Measurements from ENCODE around the gene CALHM6. TPM values are rescaled to one million over a fixed set of nuclear protein-coding genes. Genes with fewer than 3 reads are reported as not detected.

Gene CALHM6
- total and polyA plus RNA-seq, 2 of the 13 experiments (the other 11 are each of a cell fraction or from before 2014, with no cell fraction given), result not detected

GRCh38 chr6:116420341-116420740 lies 40.8 kb upstream of the CALHM6 start:
- no peak for TF ChIP-seq MEF2D (CRISPR knock-in tag; IDR thresholded peaks at IDR 0.05)
- TF ChIP-seq, protein P1, sequence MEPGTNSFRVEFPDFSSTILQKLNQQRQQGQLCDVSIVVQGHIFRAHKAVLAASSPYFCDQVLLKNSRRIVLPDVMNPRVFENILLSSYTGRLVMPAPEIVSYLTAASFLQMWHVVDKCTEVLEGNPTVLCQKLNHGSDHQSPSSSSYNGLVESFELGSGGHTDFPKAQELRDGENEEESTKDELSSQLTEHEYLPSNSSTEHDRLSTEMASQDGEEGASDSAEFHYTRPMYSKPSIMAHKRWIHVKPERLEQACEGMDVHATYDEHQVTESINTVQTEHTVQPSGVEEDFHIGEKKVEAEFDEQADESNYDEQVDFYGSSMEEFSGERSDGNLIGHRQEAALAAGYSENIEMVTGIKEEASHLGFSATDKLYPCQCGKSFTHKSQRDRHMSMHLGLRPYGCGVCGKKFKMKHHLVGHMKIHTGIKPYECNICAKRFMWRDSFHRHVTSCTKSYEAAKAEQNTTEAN (CRISPR knock-in tag; conservative IDR thresholded peaks at IDR 0.05), result no peak
- TF ChIP-seq ZBTB26 (CRISPR knock-in tag; IDR thresholded peaks at IDR 0.05; ENCODE audit: borderline replicate concordance), result no peak
- TF ChIP-seq ZNF607 (CRISPR knock-in tag; IDR thresholded peaks at IDR 0.05; ENCODE audit: borderline replicate concordance), result no peak
- no peak for TF ChIP-seq ZNF143 (CRISPR knock-in tag; IDR thresholded peaks at IDR 0.05)
- H3K27ac ChIP-seq (ENCODE audit: extremely low read length, insufficient read depth, low read length), result no peak overlapping the region
- POLR2A ChIA-PET, result no interaction called here
- ATAC-seq, result no peak
- 62% methylated on average over 5 of the region's 5 CpGs for WGBS (ENCODE audit: low lambda C conversion rate)
- H3K4me1 ChIP-seq (ENCODE audit: insufficient read depth, low read length), result peaks cover 7% of the 10 kb centered on the region
- intact Hi-C loops (cut with micrococcal nuclease; ENCODE audit: unreplicated experiment), result no loop called here
- H3K9me3 ChIP-seq (ENCODE audit: low read length), result no peaks in the 10 kb centered on the region
- no peaks in the 10 kb centered on the region for H3K79me2 ChIP-seq (ENCODE audit: insufficient read depth, low read length)
- BruUV-seq (replicated peaks), result no TSS peak
- CTCF ChIA-PET (ENCODE audit: low intra/inter-chr PET ratio, low total read pairs), result no interaction called here
- no peak overlapping the region for H2AFZ ChIP-seq (ENCODE audit: low read length)
- H3K9ac ChIP-seq (ENCODE audit: insufficient read depth, low read depth, low read length), result no peak overlapping the region
- no peaks in the 10 kb centered on the region for H3K27me3 ChIP-seq (ENCODE audit: control insufficient read depth in 1 of 2, insufficient read depth in 2 of 2, low read length in 2 of 2)
- no peak for DNase-seq (ENCODE audit: low spot score)
- H3K36me3 ChIP-seq (replicated peaks in 1 of 2; ENCODE audit: control insufficient read depth in 1 of 2, insufficient read depth in 2 of 2, low read length in 2 of 2), result no peaks in the 10 kb centered on the region
- H3K4me2 ChIP-seq (ENCODE audit: low read depth, low read length), result no peak overlapping the region
- in situ Hi-C loops (cut with HindIII; ENCODE audit: extremely low pct_ligation_motif_present, low pct_unique_long_range_greater_than_20kb), result no loop called here
- H3K4me3 ChIP-seq (replicated peaks in 1 of 3; ENCODE audit: insufficient read depth in 1 of 3, low read depth in 2 of 3, low read length in 3 of 3), result no peak overlapping the region
- no peaks in the 10 kb centered on the region for H4K20me1 ChIP-seq (ENCODE audit: insufficient read depth, low read length)
- FAIRE-seq, result no peak

GRCh38 chr6:116422238-116422637 lies 38.9 kb upstream of the CALHM6 start:
- H3K36me3 ChIP-seq (replicated peaks in 1 of 2; ENCODE audit: control insufficient read depth in 1 of 2, insufficient read depth in 2 of 2, low read length in 2 of 2), result no peaks in the 10 kb centered on the region
- no peaks in the 10 kb centered on the region for H3K79me2 ChIP-seq (ENCODE audit: insufficient read depth, low read length)
- H3K4me2 ChIP-seq (ENCODE audit: low read depth, low read length), result no peak overlapping the region
- no TSS peak for BruUV-seq (replicated peaks)
- WGBS (ENCODE audit: low lambda C conversion rate), result 10% methylated on average over 3 of the region's 3 CpGs
- no peak overlapping the region for H2AFZ ChIP-seq (ENCODE audit: low read length)
- peaks cover 7% of the 10 kb centered on the region for H3K4me1 ChIP-seq (ENCODE audit: insufficient read depth, low read length)
- H3K27me3 ChIP-seq (ENCODE audit: control insufficient read depth in 1 of 2, insufficient read depth in 2 of 2, low read length in 2 of 2), result no peaks in the 10 kb centered on the region
- no peak overlapping the region for H3K4me3 ChIP-seq (replicated peaks in 1 of 3; ENCODE audit: insufficient read depth in 1 of 3, low read depth in 2 of 3, low read length in 3 of 3)
- ATAC-seq, result no peak
- no peak overlapping the region for H3K9ac ChIP-seq (ENCODE audit: insufficient read depth, low read depth, low read length)
- ChIA-PET CTCF (ENCODE audit: low intra/inter-chr PET ratio, low total read pairs) (no interaction called here), POLR2A (no interaction called here)
- H3K9me3 ChIP-seq (ENCODE audit: low read length), result no peaks in the 10 kb centered on the region
- no peak for FAIRE-seq
- in situ Hi-C loops (cut with HindIII; ENCODE audit: extremely low pct_ligation_motif_present, low pct_unique_long_range_greater_than_20kb) (no loop called here), intact Hi-C loops (cut with micrococcal nuclease; ENCODE audit: unreplicated experiment) (no loop called here)
- H4K20me1 ChIP-seq (ENCODE audit: insufficient read depth, low read length), result no peaks in the 10 kb centered on the region
- H3K27ac ChIP-seq (ENCODE audit: extremely low read length, insufficient read depth, low read length), result no peak overlapping the region
- no peak for DNase-seq (ENCODE audit: low spot score)
- TF ChIP-seq ZFP62 (CRISPR knock-in tag; IDR thresholded peaks at IDR 0.05) (no peak), JUND (CRISPR knock-in tag; IDR thresholded peaks at IDR 0.05) (no peak), MAFK (conservative IDR thresholded peaks at IDR 0.05 in 1 of 2, IDR thresholded peaks at IDR 0.05 in 1 of 2; ENCODE audit: low read length in 2 of 2) (no peak), TMF1 (CRISPR knock-in tag; IDR thresholded peaks at IDR 0.05; ENCODE audit: low read depth) (no peak), ZNF709 (CRISPR knock-in tag; IDR thresholded peaks at IDR 0.05) (no peak)
- TF ChIP-seq, protein P2, sequence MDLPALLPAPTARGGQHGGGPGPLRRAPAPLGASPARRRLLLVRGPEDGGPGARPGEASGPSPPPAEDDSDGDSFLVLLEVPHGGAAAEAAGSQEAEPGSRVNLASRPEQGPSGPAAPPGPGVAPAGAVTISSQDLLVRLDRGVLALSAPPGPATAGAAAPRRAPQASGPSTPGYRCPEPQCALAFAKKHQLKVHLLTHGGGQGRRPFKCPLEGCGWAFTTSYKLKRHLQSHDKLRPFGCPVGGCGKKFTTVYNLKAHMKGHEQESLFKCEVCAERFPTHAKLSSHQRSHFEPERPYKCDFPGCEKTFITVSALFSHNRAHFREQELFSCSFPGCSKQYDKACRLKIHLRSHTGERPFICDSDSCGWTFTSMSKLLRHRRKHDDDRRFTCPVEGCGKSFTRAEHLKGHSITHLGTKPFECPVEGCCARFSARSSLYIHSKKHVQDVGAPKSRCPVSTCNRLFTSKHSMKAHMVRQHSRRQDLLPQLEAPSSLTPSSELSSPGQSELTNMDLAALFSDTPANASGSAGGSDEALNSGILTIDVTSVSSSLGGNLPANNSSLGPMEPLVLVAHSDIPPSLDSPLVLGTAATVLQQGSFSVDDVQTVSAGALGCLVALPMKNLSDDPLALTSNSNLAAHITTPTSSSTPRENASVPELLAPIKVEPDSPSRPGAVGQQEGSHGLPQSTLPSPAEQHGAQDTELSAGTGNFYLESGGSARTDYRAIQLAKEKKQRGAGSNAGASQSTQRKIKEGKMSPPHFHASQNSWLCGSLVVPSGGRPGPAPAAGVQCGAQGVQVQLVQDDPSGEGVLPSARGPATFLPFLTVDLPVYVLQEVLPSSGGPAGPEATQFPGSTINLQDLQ (CRISPR knock-in tag; IDR thresholded peaks at IDR 0.05), result no peak

Measured in HepG2 (cell line).